Activated T-helper 1 cell treated with anti-CD3 and anti-CD28 coated beads, Interleukin-12 subunit alpha, Interleukin-12 subunit beta, Interleukin-2, Interleukin-4 antibody, amounts not matched to agents 30 ng/mL and 10 ng/mL and 1 ng/mL, durations not matched to agents 14 hours and 24 hours and 36 hours (primary cell): ENCODE results near the gene CAMSAP2. TPM values are rescaled to one million over a fixed set of nuclear protein-coding genes. Genes with fewer than 3 reads are reported as not detected.

Experiments used
- DNase-seq: peaks from one replicate; pipeline ENCODE4 v3.0.0; 2021; ENCODE audit warnings: low spot score
- H3K27ac Mint-ChIP-seq: one replicate; pipeline ENCODE4 v1.8.0; 2021; ENCODE audit warnings: mild to moderate bottlenecking, mixed read lengths
- H3K27me3 Mint-ChIP-seq: one replicate; pipeline ENCODE4 v1.8.0; 2022; ENCODE audit warnings: mild to moderate bottlenecking, moderate library complexity, mixed read lengths; ENCODE audit not compliant: insufficient read depth
- H3K36me3 Mint-ChIP-seq: one replicate; pipeline ENCODE4 v1.8.0; 2021; ENCODE audit warnings: low read depth, mixed read lengths
- H3K4me1 Mint-ChIP-seq: one replicate; pipeline ENCODE4 v1.8.0; 2021; ENCODE audit warnings: low read depth, mixed read lengths
- H3K4me3 Mint-ChIP-seq: one replicate; pipeline ENCODE4 v1.8.0; 2021; ENCODE audit warnings: mild to moderate bottlenecking, moderate library complexity, mixed read lengths
- H3K9me3 Mint-ChIP-seq: one replicate; pipeline ENCODE4 v1.8.0; 2021; ENCODE audit warnings: mixed read lengths
- intact Hi-C: fragments of 100-400 bp; cut with micrococcal nuclease; formaldehyde crosslinking; loops from one replicate; pipeline ENCODE4 v1.15.1; 2024
- total RNA-seq: library from RNA; stranded (reverse); gene quantifications from 2 replicates; pipeline ENCODE4 v1.2.3, GENCODE V29; 2022

The CAMSAP2 gene
- total RNA-seq, 1 donor from 2014 or later, result 0.83 TPM

DNA sequence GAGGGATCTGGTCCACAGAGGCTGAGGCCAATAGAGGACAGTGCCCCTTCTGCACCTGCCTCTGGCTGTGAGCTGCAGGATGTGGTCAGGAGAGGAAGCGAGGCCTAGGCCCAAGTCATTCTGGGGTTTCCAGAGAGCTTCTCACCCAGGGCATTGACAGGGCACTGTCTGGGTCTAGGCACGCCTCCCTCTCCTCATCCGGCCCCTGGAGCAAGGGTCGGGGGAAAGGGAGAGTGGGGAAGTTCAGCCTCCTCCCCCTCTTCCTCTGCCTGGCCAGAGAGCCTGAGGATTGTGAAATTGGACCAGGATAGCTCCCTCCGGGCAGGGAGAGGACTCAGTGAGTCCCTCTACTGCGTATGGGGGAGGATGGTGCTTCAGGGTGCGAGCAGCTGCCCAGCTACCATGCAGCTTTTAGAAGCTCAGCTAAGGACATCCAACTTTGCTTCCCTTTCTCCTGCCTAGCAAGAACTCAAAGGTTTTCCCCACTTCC is 149.7 kb downstream of the CAMSAP2 start:
- H3K27me3 Mint-ChIP-seq, result peaks cover 50% of the 10 kb centered on the region
- H3K9me3 Mint-ChIP-seq, result no peaks in the 10 kb centered on the region
- H3K4me1 Mint-ChIP-seq, result peaks cover 36% of the 10 kb centered on the region
- H3K27ac Mint-ChIP-seq, result no peak overlapping the region
- no peaks in the 10 kb centered on the region for H3K36me3 Mint-ChIP-seq
- no peak overlapping the region for H3K4me3 Mint-ChIP-seq
- intact Hi-C loops, result loop anchor here (1.0 to 5.0 kb wide), 3 partner anchors 22 to 946 kb away; no protein-coding TSS in a partner anchor
- peak; percentile 52 for DNase-seq

DNA sequence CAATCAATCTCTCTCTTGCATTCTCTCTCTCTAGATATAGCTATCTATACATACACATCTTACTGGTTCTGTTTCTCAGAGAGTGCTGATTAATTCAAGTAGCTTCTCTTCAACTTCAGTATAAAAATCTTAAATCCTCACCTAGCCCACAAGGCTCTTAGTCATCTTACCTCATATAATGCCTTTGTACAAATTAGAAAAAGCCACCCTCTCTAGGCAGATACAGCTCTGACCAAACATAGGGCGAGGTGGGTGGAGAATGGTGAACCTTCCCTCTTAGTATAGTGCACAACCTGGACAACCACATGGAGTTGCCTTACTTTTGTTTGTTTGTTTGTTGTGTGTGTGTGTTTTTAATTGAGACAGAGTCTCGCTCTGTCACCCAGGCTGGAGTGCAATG is 150.9 kb downstream of the CAMSAP2 start:
- Mint-ChIP-seq H3K4me1 (peaks cover 36% of the 10 kb centered on the region), H3K27me3 (peaks cover 52% of the 10 kb centered on the region)

DNA sequence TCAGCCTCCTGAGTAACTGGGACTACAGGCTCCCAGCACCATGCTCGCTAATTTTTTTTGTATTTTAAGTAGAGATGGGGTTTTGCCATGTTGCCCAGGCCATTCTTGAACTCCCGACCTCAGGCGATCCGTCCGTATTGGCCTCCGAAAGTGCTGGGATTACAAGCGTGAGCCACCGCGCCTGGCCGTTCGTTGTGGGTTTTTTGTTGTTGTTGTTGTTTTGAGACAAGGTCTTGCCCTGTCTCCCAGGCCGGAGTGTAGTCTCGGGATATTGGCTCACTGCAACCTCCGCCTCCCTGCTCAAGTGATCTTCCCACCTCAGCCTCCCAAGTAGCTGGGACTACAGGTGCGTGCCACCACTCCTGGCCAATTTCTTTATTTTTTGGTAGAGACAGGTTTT is 151.3 kb downstream of the CAMSAP2 start:
- DNase-seq, result no peak
- Mint-ChIP-seq H3K27ac (no peak overlapping the region), H3K4me3 (no peak overlapping the region), H3K4me1 (peaks cover 36% of the 10 kb centered on the region), H3K27me3 (peaks cover 55% of the 10 kb centered on the region), H3K36me3 (no peaks in the 10 kb centered on the region), H3K9me3 (no peaks in the 10 kb centered on the region)
- intact Hi-C loops, result no loop called here

More for the DNA sequence above, 150.9 kb downstream of the CAMSAP2 start:
- H3K9me3 Mint-ChIP-seq, result no peaks in the 10 kb centered on the region
- intact Hi-C loops, result loop anchor here (1.0 to 5.0 kb wide), 5 partner anchors 11 to 947 kb away; no protein-coding TSS in a partner anchor
- no peaks in the 10 kb centered on the region for H3K36me3 Mint-ChIP-seq
- H3K4me3 Mint-ChIP-seq, result peak overlapping the region; percentile 30
- no peak overlapping the region for H3K27ac Mint-ChIP-seq
- no peak for DNase-seq

DNA sequence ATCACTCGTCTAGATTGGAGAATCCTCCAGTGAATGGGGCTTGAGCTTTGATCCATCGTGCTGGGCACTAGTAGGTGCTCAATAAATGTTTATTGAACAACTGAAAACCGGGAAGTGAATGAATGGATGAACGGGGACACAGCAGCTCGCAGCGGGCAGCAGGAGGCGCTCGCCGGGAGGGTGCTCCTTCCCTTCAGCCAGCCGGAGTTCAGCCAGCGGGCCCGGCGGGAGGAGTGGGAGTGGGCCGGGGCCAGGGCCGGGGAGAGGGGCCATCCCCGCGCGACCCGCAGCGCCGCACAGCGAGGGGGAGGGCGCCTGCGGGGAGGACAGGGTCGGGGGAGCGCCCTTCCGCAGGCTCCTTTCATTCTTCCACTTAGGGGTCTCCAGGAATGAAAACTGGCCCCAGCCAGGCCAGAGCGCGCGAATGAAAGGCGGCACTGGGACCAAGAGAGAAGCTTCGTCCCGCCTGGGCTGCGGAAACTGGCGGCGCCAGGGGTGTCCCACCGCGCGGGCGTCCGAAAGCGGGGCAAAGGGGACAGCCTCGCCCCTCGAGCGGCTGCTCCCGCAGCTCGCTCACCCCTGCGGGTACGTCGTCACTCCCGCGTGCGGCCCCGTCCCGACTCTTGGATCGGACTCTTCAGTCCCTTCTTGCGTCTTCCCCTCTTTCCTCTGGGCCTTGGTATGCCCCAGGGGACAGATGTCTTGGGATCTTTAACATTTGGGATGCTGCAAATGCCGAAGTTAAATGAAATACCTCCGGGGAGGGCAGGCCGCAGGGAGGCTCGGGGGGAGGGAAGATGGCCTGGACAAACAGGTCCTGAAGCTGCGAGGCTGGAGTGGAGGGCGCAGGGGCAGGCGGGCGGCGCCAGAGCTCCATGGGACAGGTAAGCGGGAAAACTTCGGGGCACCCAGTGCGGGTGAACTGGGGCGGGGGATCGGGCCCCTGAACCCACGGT is 152.4 kb downstream of the CAMSAP2 start:
- DNase-seq, result no peak
- H3K4me3 Mint-ChIP-seq, result peak overlapping the region; percentile 40
- peak overlapping the region; percentile 6 for H3K27ac Mint-ChIP-seq
- intact Hi-C loops, result no loop called here
- H3K36me3 Mint-ChIP-seq, result no peaks in the 10 kb centered on the region
- no peaks in the 10 kb centered on the region for H3K9me3 Mint-ChIP-seq
- peaks cover 36% of the 10 kb centered on the region for H3K4me1 Mint-ChIP-seq
- H3K27me3 Mint-ChIP-seq, result peaks cover 50% of the 10 kb centered on the region

DNA sequence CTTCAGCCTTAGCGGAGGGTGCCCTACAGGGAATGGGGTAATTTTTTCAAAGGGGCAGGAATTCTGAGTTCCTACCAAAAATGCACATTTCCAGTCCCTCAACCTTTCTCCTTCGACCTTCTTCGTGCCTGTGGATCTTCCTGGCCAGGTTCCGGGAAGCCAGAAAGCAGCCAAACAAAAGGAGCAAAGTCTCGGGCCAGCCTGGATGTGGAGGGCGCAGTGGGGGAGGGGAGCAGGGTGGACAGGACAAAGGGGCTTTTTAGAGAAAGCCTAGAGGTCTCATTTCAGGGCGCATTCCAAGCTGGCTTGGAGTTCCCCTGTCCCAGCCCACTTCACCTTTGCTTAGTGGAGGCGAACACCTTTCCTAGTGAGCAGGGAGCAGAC is 153.1 kb downstream of the CAMSAP2 start:
- no peak for DNase-seq
- H3K9me3 Mint-ChIP-seq, result no peaks in the 10 kb centered on the region
- H3K36me3 Mint-ChIP-seq, result no peaks in the 10 kb centered on the region
- intact Hi-C loops, result no loop called here
- H3K27me3 Mint-ChIP-seq, result peaks cover 53% of the 10 kb centered on the region
- H3K4me3 Mint-ChIP-seq, result no peak overlapping the region
- H3K4me1 Mint-ChIP-seq, result peaks cover 36% of the 10 kb centered on the region
- no peak overlapping the region for H3K27ac Mint-ChIP-seq

DNA sequence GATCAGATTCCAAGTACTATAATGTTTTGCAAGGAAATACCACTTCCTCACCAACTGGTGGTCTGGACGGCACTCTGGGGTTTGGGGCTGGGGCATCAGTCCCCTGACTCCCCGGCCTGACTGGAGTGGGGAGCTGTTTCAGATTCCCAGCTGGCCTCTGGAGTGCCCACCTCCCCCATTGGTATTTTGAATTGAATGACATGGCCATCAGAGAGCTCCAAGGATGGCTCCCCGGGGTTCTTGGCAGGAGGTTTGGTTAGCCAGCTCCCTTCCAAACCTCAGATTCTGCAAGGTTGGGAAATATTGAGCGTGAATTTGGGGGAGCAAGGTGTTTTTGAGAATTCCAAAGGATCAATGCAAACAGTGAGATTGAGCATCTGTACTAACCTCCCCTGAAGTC is 153.9 kb downstream of the CAMSAP2 start:
- DNase-seq, result no peak
- H3K36me3 Mint-ChIP-seq, result no peaks in the 10 kb centered on the region
- no peak overlapping the region for H3K27ac Mint-ChIP-seq
- H3K4me1 Mint-ChIP-seq, result peaks cover 35% of the 10 kb centered on the region
- intact Hi-C loops, result no loop called here
- H3K27me3 Mint-ChIP-seq, result peaks cover 59% of the 10 kb centered on the region
- H3K9me3 Mint-ChIP-seq, result no peaks in the 10 kb centered on the region
- no peak overlapping the region for H3K4me3 Mint-ChIP-seq

DNA sequence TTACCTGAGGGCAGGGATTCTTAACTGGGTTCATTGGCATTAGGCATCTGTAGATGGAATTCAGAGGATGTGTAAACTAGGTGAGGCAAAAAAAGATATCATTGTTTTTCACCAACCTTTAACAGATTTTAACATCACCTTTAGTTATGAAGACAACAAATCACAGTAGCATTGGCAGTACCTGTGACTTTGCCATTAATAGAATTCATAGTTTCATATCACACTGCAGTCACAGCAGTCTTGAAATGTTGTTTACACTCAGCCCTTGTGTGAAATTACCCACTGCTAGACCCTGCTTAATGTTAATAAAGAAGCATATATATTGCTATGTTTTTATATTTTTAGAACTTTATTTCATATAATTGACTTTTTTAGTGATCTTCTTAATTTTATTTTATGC is 154.3 kb downstream of the CAMSAP2 start:
- Mint-ChIP-seq H3K27ac (no peak overlapping the region), H3K36me3 (no peaks in the 10 kb centered on the region), H3K9me3 (no peaks in the 10 kb centered on the region), H3K4me3 (no peak overlapping the region), H3K27me3 (peaks cover 61% of the 10 kb centered on the region), H3K4me1 (peaks cover 31% of the 10 kb centered on the region)
- no peak for DNase-seq
- intact Hi-C loops, result no loop called here

DNA sequence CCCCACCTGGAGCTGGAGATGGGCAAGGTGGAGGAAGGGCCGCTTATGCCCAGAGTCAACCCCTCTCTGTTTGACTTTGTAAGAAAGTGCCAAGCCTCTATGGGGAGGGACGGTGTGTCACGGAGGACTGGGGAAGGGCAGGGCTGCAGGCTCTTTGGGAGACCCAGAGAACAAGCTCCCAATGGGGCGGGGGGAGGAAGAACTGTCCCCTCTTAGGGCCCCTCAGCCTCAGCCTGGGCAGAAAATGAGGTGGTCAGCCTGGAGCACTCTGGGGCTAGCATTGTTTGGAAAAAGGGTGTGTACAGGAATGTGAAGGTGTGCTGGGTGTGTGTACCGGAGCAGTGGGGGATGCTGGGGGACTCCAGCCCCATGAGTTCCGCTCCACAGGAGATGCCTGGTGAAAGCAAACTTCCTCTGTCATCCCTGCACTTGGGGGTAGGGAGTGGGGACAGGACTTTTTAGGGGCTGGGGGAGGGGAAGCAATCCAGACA is 154.8 kb downstream of the CAMSAP2 start:
- no peak for DNase-seq
- Mint-ChIP-seq H3K27me3 (peaks cover 65% of the 10 kb centered on the region), H3K4me3 (no peak overlapping the region), H3K9me3 (no peaks in the 10 kb centered on the region), H3K27ac (no peak overlapping the region), H3K36me3 (no peaks in the 10 kb centered on the region), H3K4me1 (peaks cover 26% of the 10 kb centered on the region)
- intact Hi-C loops, result no loop called here

DNA sequence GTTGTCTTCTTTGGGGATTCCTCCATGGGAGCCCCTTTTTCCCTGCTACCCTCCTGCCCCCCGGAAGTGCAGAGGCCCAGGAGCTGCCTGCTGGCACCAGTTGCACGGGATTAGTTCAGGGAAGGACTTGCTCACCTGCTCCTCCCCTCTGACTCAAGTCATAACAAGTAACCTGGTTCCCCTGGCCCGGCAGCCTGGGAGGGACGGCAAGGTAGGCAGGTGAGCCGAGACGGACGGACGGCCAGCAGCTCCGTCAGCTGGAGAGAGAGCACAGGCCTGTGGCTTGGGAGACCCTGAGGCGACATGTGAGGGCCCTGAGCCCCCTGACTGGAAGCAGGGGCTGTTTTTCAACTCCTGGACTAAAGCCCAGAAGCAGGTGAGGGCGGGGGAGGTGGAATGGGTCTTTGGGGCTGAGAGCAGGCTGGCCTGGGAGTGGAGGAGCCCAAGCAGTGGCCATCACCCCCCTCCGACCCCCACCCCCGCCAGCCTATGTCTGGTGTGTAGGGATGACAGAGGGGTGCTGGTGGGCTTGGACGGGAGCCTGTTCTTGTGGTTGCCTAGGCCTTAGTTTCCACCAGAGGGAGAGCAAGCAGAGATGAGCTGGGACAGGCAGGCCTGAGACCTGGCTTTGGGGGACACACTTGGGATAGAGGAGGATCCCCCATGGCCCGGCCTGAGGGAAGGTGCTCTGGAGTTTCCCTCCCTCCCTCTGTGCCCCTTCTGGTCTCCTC is 156.2 kb downstream of the CAMSAP2 start, which contains the start of gene INAVA:
TSS of gene INAVA (plus strand) at position 189 of the 731 bp plus-strand sequence. CDS start 3,501 bp downstream, outside the sequence.
- no peak within 1 kb of the TSS for H3K27ac Mint-ChIP-seq
- H3K27me3 Mint-ChIP-seq, result peaks cover 73% of the 10 kb centered on the region
- peaks cover 12% of the 10 kb centered on the region for H3K4me1 Mint-ChIP-seq
- intact Hi-C loops, result no loop called here
- H3K36me3 Mint-ChIP-seq, result no peaks in the 10 kb centered on the region
- H3K4me3 Mint-ChIP-seq, result no peak within 1 kb of the TSS
- DNase-seq, result no peak
- no peaks in the 10 kb centered on the region for H3K9me3 Mint-ChIP-seq

DNA sequence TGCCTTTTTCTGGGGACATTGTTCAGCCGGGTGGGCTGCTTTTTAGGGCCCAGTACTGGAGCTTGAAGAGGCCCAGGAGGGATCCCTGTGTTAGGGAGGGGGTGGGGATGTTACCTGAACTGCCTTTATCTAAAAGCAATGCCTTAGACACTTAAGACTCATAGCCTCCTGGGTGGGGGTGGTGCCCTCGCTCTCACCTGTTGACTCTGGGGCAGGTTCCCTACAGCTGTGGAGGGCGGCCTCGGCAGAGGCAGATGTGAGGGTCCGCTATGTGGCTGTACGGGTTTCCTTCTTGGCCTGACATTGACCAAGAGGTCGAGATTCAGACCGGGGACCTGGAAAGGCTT is 156.7 kb downstream of the CAMSAP2 start:
- Mint-ChIP-seq H3K27me3 (peaks cover 68% of the 10 kb centered on the region), H3K4me3 (no peak overlapping the region), H3K9me3 (no peaks in the 10 kb centered on the region), H3K27ac (no peak overlapping the region), H3K4me1 (peaks cover 11% of the 10 kb centered on the region), H3K36me3 (no peaks in the 10 kb centered on the region)
- DNase-seq, result no peak
- intact Hi-C loops, result no loop called here

DNA sequence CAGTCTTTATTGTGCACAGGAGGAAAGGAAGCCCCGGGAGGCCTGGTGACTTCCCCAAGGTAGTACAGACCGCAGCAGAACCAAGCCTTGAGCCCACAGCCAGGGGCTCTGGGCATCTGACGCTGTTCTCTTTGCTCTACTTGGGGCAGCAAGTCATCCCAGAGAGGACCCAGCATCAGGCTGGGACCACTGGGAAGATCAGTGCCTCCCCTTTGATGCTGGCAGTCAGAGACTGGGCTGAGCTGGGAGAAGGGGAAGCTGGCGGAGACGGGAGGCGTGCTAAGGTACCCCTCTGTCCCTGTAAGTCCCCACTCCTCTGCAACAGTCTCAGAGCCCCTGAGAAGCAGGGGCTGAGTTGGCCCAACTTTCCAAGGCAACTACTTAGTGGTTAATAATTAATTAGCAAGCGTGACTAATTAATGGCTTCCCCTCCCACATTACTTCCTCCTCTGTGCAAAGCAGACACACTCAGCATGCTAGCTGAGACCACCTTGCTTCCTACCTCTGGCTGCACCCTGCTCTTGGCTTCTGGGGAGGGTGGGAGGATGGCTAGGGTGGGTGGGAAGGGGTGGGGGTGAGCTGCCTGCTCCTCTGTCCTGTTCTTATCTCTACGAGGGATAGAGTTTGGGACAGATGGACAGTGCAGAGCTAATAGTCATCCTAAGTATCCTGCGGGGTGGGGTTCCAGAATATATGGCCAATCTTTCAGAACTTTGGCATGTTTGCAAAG is 157.3 kb downstream of the CAMSAP2 start:
- peaks cover 64% of the 10 kb centered on the region for H3K27me3 Mint-ChIP-seq
- no peaks in the 10 kb centered on the region for H3K9me3 Mint-ChIP-seq
- intact Hi-C loops, result no loop called here

DNA sequence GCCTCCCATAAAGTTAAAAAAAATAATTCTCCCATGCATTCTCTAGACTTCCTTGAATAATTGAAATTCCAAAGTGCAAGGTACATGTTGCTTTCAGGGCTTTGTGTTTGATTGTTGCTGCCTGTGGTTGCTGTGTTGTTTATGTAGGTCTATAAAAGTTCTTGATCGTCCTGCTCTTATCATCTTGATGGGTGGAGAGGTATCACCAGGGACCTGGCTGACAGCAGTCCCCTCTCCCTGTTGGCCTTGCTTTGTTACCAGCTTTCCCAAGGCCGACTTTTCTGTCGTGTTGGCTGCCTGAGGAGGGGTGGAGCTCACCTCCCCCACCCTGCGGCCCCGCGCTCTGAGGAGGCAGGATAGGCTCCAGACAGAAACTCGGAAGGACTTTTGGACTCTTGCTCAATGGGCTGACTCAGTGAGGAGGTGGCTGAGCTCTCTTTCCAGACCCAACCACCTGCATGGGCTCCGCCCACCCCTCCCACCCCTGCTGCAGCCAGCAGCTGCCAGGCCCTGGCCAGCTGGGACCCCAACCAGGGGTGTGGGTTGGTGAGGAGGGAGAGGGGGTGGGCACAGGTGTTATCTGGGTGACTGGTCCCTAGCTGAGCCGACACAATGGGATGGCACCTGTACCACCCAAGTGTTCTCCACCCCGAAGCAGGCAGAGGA is 158.0 kb downstream of the CAMSAP2 start:
- no peaks in the 10 kb centered on the region for H3K9me3 Mint-ChIP-seq
- no peak overlapping the region for H3K4me3 Mint-ChIP-seq
- H3K27me3 Mint-ChIP-seq, result peaks cover 65% of the 10 kb centered on the region

More for the DNA sequence above, 157.3 kb downstream of the CAMSAP2 start:
- peaks cover 6% of the 10 kb centered on the region for H3K4me1 Mint-ChIP-seq
- no peaks in the 10 kb centered on the region for H3K36me3 Mint-ChIP-seq
- no peak overlapping the region for H3K27ac Mint-ChIP-seq
- no peak for DNase-seq
- no peak overlapping the region for H3K4me3 Mint-ChIP-seq

More for the DNA sequence above, 158.0 kb downstream of the CAMSAP2 start:
- no peak for DNase-seq
- no peak overlapping the region for H3K27ac Mint-ChIP-seq
- intact Hi-C loops, result no loop called here
- no peaks in the 10 kb centered on the region for H3K36me3 Mint-ChIP-seq
- H3K4me1 Mint-ChIP-seq, result peaks cover 6% of the 10 kb centered on the region
